Loucy (cell line): Measurements from ENCODE around the gene WASF2.

ENCODE experiments used
- H2AFZ ChIP-seq: fragments of 200-600 bp; sonication (generic); 2 replicates; pipeline ENCODE4 v1.6.0; 2016; ENCODE audit warnings: antibody characterized with exemption, mild to moderate bottlenecking, low read length, moderate library complexity
- H3F3A ChIP-seq: fragments of 200-600 bp; 2 replicates; pipeline ENCODE4 v1.6.0; 2016; ENCODE audit warnings: antibody characterized with exemption, low read depth, mild to moderate bottlenecking
- H3K27me3 ChIP-seq: fragments of 200-600 bp; sonication (generic); 2 replicates; pipeline ENCODE4 v1.6.1; 2014; ENCODE audit warnings: low read length, mild to moderate bottlenecking; ENCODE audit not compliant: insufficient read depth, poor library complexity, severe bottlenecking
- H3K36me3 ChIP-seq: fragments of 200-600 bp; sonication (generic); 2 replicates; pipeline ENCODE4 v1.6.1; 2016; ENCODE audit warnings: low read length; ENCODE audit not compliant: insufficient read depth
- H3K4me1 ChIP-seq: fragments of 200-600 bp; sonication (generic); 2 replicates; pipeline ENCODE4 v1.5.1; 2014; ENCODE audit warnings: low read length, mild to moderate bottlenecking; ENCODE audit not compliant: insufficient read depth, poor library complexity, severe bottlenecking
- H3K4me2 ChIP-seq: fragments of 200-600 bp; sonication (generic); 2 replicates; pipeline ENCODE4 v1.6.0; 2014; ENCODE audit warnings: antibody characterized with exemption, low read length, low read depth, mild to moderate bottlenecking; ENCODE audit not compliant: poor library complexity, severe bottlenecking
- H3K4me3 ChIP-seq: fragments of 200-600 bp; sonication (generic); 2 replicates; pipeline ENCODE4 v1.5.1; 2014; ENCODE audit warnings: low read length, mild to moderate bottlenecking, mixed read lengths; ENCODE audit not compliant: poor library complexity, severe bottlenecking
- H3K79me2 ChIP-seq: fragments of 200-600 bp; sonication (generic); 2 replicates; pipeline ENCODE4 v1.6.1; 2014; ENCODE audit warnings: low read length; ENCODE audit not compliant: insufficient read depth
- H3K9ac ChIP-seq: fragments of 200-600 bp; sonication (generic); 2 replicates; pipeline ENCODE4 v1.6.0; 2014; ENCODE audit warnings: mild to moderate bottlenecking, low read depth, low read length, moderate library complexity; ENCODE audit not compliant: poor library complexity, severe bottlenecking
- H3K9me2 ChIP-seq: fragments of 200-600 bp; sonication (generic); replicated peaks from 2 replicates; pipeline ENCODE4 v1.6.1; 2016; ENCODE audit warnings: low read depth, low read length, mixed read lengths
- H3K9me3 ChIP-seq: fragments of 200-600 bp; sonication (generic); 2 replicates; pipeline ENCODE4 v1.6.1; 2014; ENCODE audit warnings: mild to moderate bottlenecking, antibody characterized with exemption, low read length, low read depth; ENCODE audit not compliant: insufficient read depth
- H4K20me1 ChIP-seq: fragments of 200-600 bp; sonication (generic); 2 replicates; pipeline ENCODE4 v1.6.0; 2014; ENCODE audit warnings: antibody characterized with exemption, low read length, mild to moderate bottlenecking; ENCODE audit not compliant: insufficient read depth, poor library complexity, severe bottlenecking
- CTCF ChIP-seq: fragments of 200-600 bp; sonication (generic); conservative IDR thresholded peaks from 2 replicates; pipeline ENCODE4 v1.5.1; 2014; ENCODE audit warnings: mild to moderate bottlenecking, antibody characterized with exemption, low read length
- EZH2phosphoT487 ChIP-seq: fragments of 200-600 bp; IDR thresholded peaks from 2 replicates; pipeline ENCODE4 v1.6.1; 2018; ENCODE audit warnings: antibody characterized with exemption, mild to moderate bottlenecking, moderate library complexity, borderline replicate concordance

WASF2 gene

GRCh38 chr1:27361044-27361402 is 128.9 kb downstream of the WASF2 start:
- H3K9me2 ChIP-seq, result no peaks in the 10 kb centered on the region
- no peaks in the 10 kb centered on the region for H4K20me1 ChIP-seq
- H3K9me3 ChIP-seq, result no peaks in the 10 kb centered on the region
- H3K4me1 ChIP-seq, result peaks cover 13% of the 10 kb centered on the region
- H3K79me2 ChIP-seq, result no peaks in the 10 kb centered on the region
- no peaks in the 10 kb centered on the region for H3K27me3 ChIP-seq
- no peak overlapping the region for H2AFZ ChIP-seq
- no peak overlapping the region for H3K4me2 ChIP-seq
- no peak for TF ChIP-seq EZH2phosphoT487
- no peak for TF ChIP-seq CTCF
- H3K36me3 ChIP-seq, result no peaks in the 10 kb centered on the region
- no peak overlapping the region for H3K4me3 ChIP-seq
- H3F3A ChIP-seq, result no peaks in the 10 kb centered on the region
- no peak overlapping the region for H3K9ac ChIP-seq

GRCh38 chr1:27360159-27361043 is 129.6 kb downstream of the WASF2 start:
- Histone ChIP-seq H3K4me2 (no peak overlapping the region), H3F3A (no peaks in the 10 kb centered on the region), H2AFZ (no peak overlapping the region)

GRCh38 chr1:27359822-27360158 is 130.2 kb downstream of the WASF2 start:
- Histone ChIP-seq H3K4me2 (no peak overlapping the region), H3K9ac (no peak overlapping the region), H3K79me2 (no peaks in the 10 kb centered on the region), H3K9me2 (no peaks in the 10 kb centered on the region), H3K9me3 (no peaks in the 10 kb centered on the region), H3F3A (no peaks in the 10 kb centered on the region), H3K4me1 (peaks cover 3% of the 10 kb centered on the region), H3K4me3 (no peak overlapping the region), H2AFZ (no peak overlapping the region), H3K36me3 (no peaks in the 10 kb centered on the region), H4K20me1 (no peaks in the 10 kb centered on the region), H3K27me3 (no peaks in the 10 kb centered on the region)
- TF ChIP-seq EZH2phosphoT487, result no peak
- no peak for TF ChIP-seq CTCF

More at GRCh38 chr1:27360159-27361043, 129.6 kb downstream of the WASF2 start:
- H3K79me2 ChIP-seq, result no peaks in the 10 kb centered on the region
- H3K9ac ChIP-seq, result no peak overlapping the region
- H4K20me1 ChIP-seq, result no peaks in the 10 kb centered on the region
- no peaks in the 10 kb centered on the region for H3K27me3 ChIP-seq
- H3K36me3 ChIP-seq, result no peaks in the 10 kb centered on the region
- H3K4me3 ChIP-seq, result no peak overlapping the region
- peaks cover 8% of the 10 kb centered on the region for H3K4me1 ChIP-seq
- H3K9me2 ChIP-seq, result no peaks in the 10 kb centered on the region
- TF ChIP-seq EZH2phosphoT487, result no peak
- no peak for TF ChIP-seq CTCF
- H3K9me3 ChIP-seq, result no peaks in the 10 kb centered on the region
